AG04450 (cell line): ENCODE results near the gene PCGF1. TPM values are rescaled to one million over a fixed set of nuclear protein-coding genes. Genes with fewer than 3 reads are reported as not detected.

Experiments used
- CTCF ChIA-PET: fragments of 300-600, 350-600 bp; formaldehyde crosslinking; extraction: SDS; loops from one replicate; lab custom pipeline; 2022; ENCODE audit warnings: antibody characterized with exemption, inconsistent platforms; lab: Charles Lee
- POLR2A ChIA-PET: fragments of 350-600 bp; formaldehyde crosslinking; extraction: SDS; loops from one replicate; lab custom pipeline; 2021; ENCODE audit warnings: antibody characterized with exemption, inconsistent platforms; lab: Yijun Ruan, JAX
- DNase-seq: peaks from one replicate; pipeline ENCODE4 v3.0.0-alpha.2; 2011; ENCODE audit warnings: low read depth, low spot score
- H3K27ac ChIP-seq: one replicate; pipeline ENCODE4 v1.5.1; 2012; ENCODE audit warnings: low read depth, low read length, control low read depth
- H3K27me3 ChIP-seq: one replicate; pipeline ENCODE4 v1.6.0; 2012; ENCODE audit warnings: low read length; ENCODE audit not compliant: control insufficient read depth, insufficient read depth
- H3K4me3 ChIP-seq: 2 replicates; pipeline ENCODE4 v1.5.1; 2011; ENCODE audit warnings: mild to moderate bottlenecking, low read depth, low read length, control low read depth
- H3K9me3 ChIP-seq: 2 replicates; pipeline ENCODE4 v1.5.1; 2012; ENCODE audit warnings: low read length; ENCODE audit not compliant: control insufficient read depth, insufficient read depth
- CTCF ChIP-seq: IDR thresholded peaks from 2 replicates; pipeline ENCODE4 v1.5.1; 2011; ENCODE audit warnings: low read depth, low read length, control low read depth, inconsistent platforms
- polyA plus RNA-seq: library from polyadenylated mRNA; depleted of rRNA; stranded (reverse); fragments of >200 nt; gene quantifications from 2 replicates; pipeline ENCODE4 v1.2.3, GENCODE V29; 2011

Gene PCGF1
- polyA plus RNA-seq, 1 experiment, result 20.9 TPM

- ChIA-PET POLR2A (interaction anchor here (1.2 to 2.7 kb wide), 5 partner anchors 15 to 51 kb away, joined by 3 to 12 read pairs (median 4); partner anchors contain the start of genes AUP1, CCDC142, HTRA2 and LOXL3), CTCF (interaction anchor here (1.2 to 2.7 kb wide), 3 partner anchors 20 to 168 kb away, joined by 4 to 11 read pairs (median 9); partner anchors contain the start of genes CCDC142 and TTC31)
- peak; percentile 58 for DNase-seq
- Histone ChIP-seq H3K9me3 (no peaks in the 10 kb centered on the region; the same call in 1 of the 2 replicates), H3K27ac (peak overlapping the region; percentile 90), H3K27me3 (peaks cover 34% of the 10 kb centered on the region), H3K4me3 (peak overlapping the region; percentile 62)
- TF ChIP-seq CTCF, result peak; percentile 40
These were observed 4.6 kb downstream of the PCGF1 start for GRCh38 chr2:74502720-74503505.

- CTCF ChIA-PET, result no interaction called here
- POLR2A ChIA-PET, result interaction anchor here (1.2 kb wide), 1 partner anchor 62 kb away, joined by 3 read pairs; no protein-coding TSS in a partner anchor
These were observed 5.3 kb downstream of the PCGF1 start for GRCh38 chr2:74502147-74502719.

GRCh38 chr2:74501335-74502071, 6.0 kb downstream of the PCGF1 start:
- Histone ChIP-seq H3K9me3 (no peaks in the 10 kb centered on the region; the same call in 1 of the 2 replicates), H3K27ac (no peak overlapping the region), H3K27me3 (peaks cover 40% of the 10 kb centered on the region), H3K4me3 (no peak overlapping the region)
- POLR2A ChIA-PET, result interaction anchor here (0.7 to 1.2 kb wide), 3 partner anchors 11 to 809 kb away, joined by 3 to 5 read pairs (median 3); no protein-coding TSS in a partner anchor
- no peak for TF ChIP-seq CTCF
- CTCF ChIA-PET, result interaction anchor here (1.5 kb wide), 1 partner anchor 76 kb away, joined by 5 read pairs; no protein-coding TSS in a partner anchor
- no peak for DNase-seq

More at GRCh38 chr2:74502147-74502719, 5.3 kb downstream of the PCGF1 start:
- no peak for TF ChIP-seq CTCF
- Histone ChIP-seq H3K27me3 (peaks cover 40% of the 10 kb centered on the region), H3K9me3 (no peaks in the 10 kb centered on the region; the same call in 1 of the 2 replicates), H3K27ac (no peak overlapping the region), H3K4me3 (peak overlapping the region; percentile 62)
- no peak for DNase-seq

- no peak for DNase-seq
- ChIA-PET CTCF (interaction anchor here (1.5 to 1.7 kb wide), 2 partner anchors 77 to 88 kb away, joined by 5 to 7 read pairs; no protein-coding TSS in a partner anchor), POLR2A (no interaction called here)
- H3K4me3 ChIP-seq, result no peak overlapping the region
- no peaks in the 10 kb centered on the region; the same call in 1 of the 2 replicates for H3K9me3 ChIP-seq
- no peak overlapping the region for H3K27ac ChIP-seq
- peaks cover 40% of the 10 kb centered on the region for H3K27me3 ChIP-seq
- TF ChIP-seq CTCF, result no peak
These were observed 6.9 kb downstream of the PCGF1 start for GRCh38 chr2:74500578-74500946.
